ENCODE results near the gene IL17REL.

IL17REL gene

GRCh38 chr22:49967706-49968208 is 44.8 kb downstream of the IL17REL start:
- DNase-seq (ENCODE audit: low read depth, low spot score): no peak

GRCh38 chr22:49966774-49967705 is 45.5 kb downstream of the IL17REL start:
- DNase-seq (ENCODE audit: low read depth, low spot score): no peak

- no peak for DNase-seq (ENCODE audit: low read depth, low spot score)
Observed at GRCh38 chr22:49966041-49966773, 46.4 kb downstream of the IL17REL start.

- DNase-seq (ENCODE audit: low read depth, low spot score): no peak
Observed at GRCh38 chr22:49965091-49966040, 47.2 kb downstream of the IL17REL start.

- DNase-seq (ENCODE audit: low read depth, low spot score): no peak
Observed at GRCh38 chr22:49964136-49965090, 48.2 kb downstream of the IL17REL start.

- no peak for DNase-seq (ENCODE audit: low read depth, low spot score)
Observed at GRCh38 chr22:49963647-49964026, 48.9 kb downstream of the IL17REL start.

GRCh38 chr22:49962751-49963646 is 49.6 kb downstream of the IL17REL start:
- no peak for DNase-seq (ENCODE audit: low read depth, low spot score)

- no peak for DNase-seq (ENCODE audit: low read depth, low spot score)
Observed at GRCh38 chr22:49962012-49962750, 50.4 kb downstream of the IL17REL start.

- DNase-seq (ENCODE audit: low read depth, low spot score): no peak
Observed at GRCh38 chr22:49961601-49962011, 51.0 kb downstream of the IL17REL start.

GRCh38 chr22:49961005-49961600 is 51.5 kb downstream of the IL17REL start:
- no peak for DNase-seq (ENCODE audit: low read depth, low spot score)

GRCh38 chr22:49960159-49961004 is 52.2 kb downstream of the IL17REL start, which contains the start of gene PIM3:
Gene PIM3 (plus strand): TSS chr22:49960772. CDS start chr22:49960948, 176 bp downstream.
- peak; percentile 52 for DNase-seq (ENCODE audit: low read depth, low spot score)

- DNase-seq (ENCODE audit: low read depth, low spot score): no peak
Observed at GRCh38 chr22:49959782-49960158, 52.8 kb downstream of the IL17REL start.

- DNase-seq (ENCODE audit: low read depth, low spot score): no peak
Observed at GRCh38 chr22:49958931-49959781, 53.4 kb downstream of the IL17REL start.

- no peak for DNase-seq (ENCODE audit: low read depth, low spot score)
Observed at GRCh38 chr22:49958366-49958921, 54.1 kb downstream of the IL17REL start.

- DNase-seq (ENCODE audit: low read depth, low spot score): no peak
Observed at GRCh38 chr22:49957826-49958365, 54.7 kb downstream of the IL17REL start.
